Astrocyte (in vitro differentiated cells and primary cell): ENCODE data around the gene RAD51B. TPM values are rescaled to one million over a fixed set of nuclear protein-coding genes. Genes with fewer than 3 reads are reported as not detected.

Source experiments
- DNase-seq: peaks from one replicate; pipeline ENCODE4 v3.0.0-alpha.2; 2010; ENCODE audit warnings: low read depth
- FAIRE-seq: peaks from 2 replicates; lab custom pipeline; 2011; peaks lifted over from hg19 to GRCh38; lab: Jason Lieb, UNC
- H2AFZ ChIP-seq: 2 replicates; pipeline ENCODE4 v1.6.0; 2012; ENCODE audit warnings: low read depth, low read length, inconsistent platforms
- H3K27ac ChIP-seq: 2 replicates; pipeline ENCODE4 v1.5.1; 2011; ENCODE audit warnings: low read depth, low read length, inconsistent platforms
- H3K27me3 ChIP-seq: 2 replicates; pipeline ENCODE4 v1.6.0; 2011; ENCODE audit warnings: low read length, inconsistent platforms; ENCODE audit not compliant: insufficient read depth
- H3K36me3 ChIP-seq: 2 replicates; pipeline ENCODE4 v1.5.1; 2011; ENCODE audit warnings: low read length, inconsistent platforms; ENCODE audit not compliant: insufficient read depth
- H3K4me1 ChIP-seq: 2 replicates; pipeline ENCODE4 v1.5.1; 2011; ENCODE audit warnings: low read length, inconsistent platforms; ENCODE audit not compliant: insufficient read depth
- H3K4me2 ChIP-seq: 2 replicates; pipeline ENCODE4 v1.6.0; 2012; ENCODE audit warnings: low read length, inconsistent platforms
- H3K4me3 ChIP-seq: 2 replicates; pipeline ENCODE4 v1.5.1; 2011; ENCODE audit warnings: low read depth, mild to moderate bottlenecking, low read length, inconsistent platforms; ENCODE audit not compliant: insufficient read depth
- H3K79me2 ChIP-seq: 2 replicates; pipeline ENCODE4 v1.6.0; 2012; ENCODE audit warnings: mild to moderate bottlenecking, low read length, inconsistent platforms; ENCODE audit not compliant: insufficient read depth
- H3K9ac ChIP-seq: 2 replicates; pipeline ENCODE4 v1.6.0; 2012; ENCODE audit warnings: mild to moderate bottlenecking, low read length, inconsistent platforms
- H3K9me3 ChIP-seq: 2 replicates; pipeline ENCODE4 v1.5.1; 2012; ENCODE audit warnings: low read depth, mild to moderate bottlenecking, low read length, inconsistent platforms; ENCODE audit not compliant: insufficient read depth
- H4K20me1 ChIP-seq: 2 replicates; pipeline ENCODE4 v1.6.0; 2012; ENCODE audit warnings: low read length, inconsistent platforms; ENCODE audit not compliant: insufficient read depth
- H3K27ac Mint-ChIP-seq: one replicate; pipeline ENCODE4 v1.8.0; 2021; ENCODE audit warnings: mild to moderate bottlenecking, mixed read lengths; ENCODE audit not compliant: unreplicated experiment
- H3K27me3 Mint-ChIP-seq: one replicate; pipeline ENCODE4 v1.8.0; 2021; ENCODE audit warnings: low read depth, mixed read lengths; ENCODE audit not compliant: unreplicated experiment
- H3K36me3 Mint-ChIP-seq: one replicate; pipeline ENCODE4 v1.8.0; 2021; ENCODE audit warnings: low read depth, mixed read lengths; ENCODE audit not compliant: unreplicated experiment
- H3K4me1 Mint-ChIP-seq: one replicate; pipeline ENCODE4 v1.8.0; 2021; ENCODE audit warnings: low read depth, mixed read lengths; ENCODE audit not compliant: unreplicated experiment
- H3K4me3 Mint-ChIP-seq: one replicate; pipeline ENCODE4 v1.8.0; 2021; ENCODE audit warnings: mild to moderate bottlenecking, moderate library complexity, mixed read lengths; ENCODE audit not compliant: unreplicated experiment
- H3K9me3 Mint-ChIP-seq: one replicate; pipeline ENCODE4 v1.8.0; 2021; ENCODE audit warnings: mild to moderate bottlenecking, mixed read lengths; ENCODE audit not compliant: unreplicated experiment
- CTCF ChIP-seq: IDR thresholded peaks from 2 replicates; pipeline ENCODE4 v1.5.1; 2011; ENCODE audit warnings: low read depth, mild to moderate bottlenecking, inconsistent platforms, low read length, moderate library complexity; ENCODE audit not compliant: insufficient read depth
- EZH2 ChIP-seq: IDR thresholded peaks from 2 replicates; pipeline ENCODE4 v1.6.1; 2012; ENCODE audit warnings: mild to moderate bottlenecking, low read length, inconsistent platforms; ENCODE audit not compliant: insufficient read depth
- total RNA-seq: library from RNA; stranded (reverse); gene quantifications from 2 replicates; pipeline ENCODE4 v1.2.1, GENCODE V29; 2021

The RAD51B gene
- total RNA-seq, 1 donor from 2014 or later, result 10.8 TPM

DNA sequence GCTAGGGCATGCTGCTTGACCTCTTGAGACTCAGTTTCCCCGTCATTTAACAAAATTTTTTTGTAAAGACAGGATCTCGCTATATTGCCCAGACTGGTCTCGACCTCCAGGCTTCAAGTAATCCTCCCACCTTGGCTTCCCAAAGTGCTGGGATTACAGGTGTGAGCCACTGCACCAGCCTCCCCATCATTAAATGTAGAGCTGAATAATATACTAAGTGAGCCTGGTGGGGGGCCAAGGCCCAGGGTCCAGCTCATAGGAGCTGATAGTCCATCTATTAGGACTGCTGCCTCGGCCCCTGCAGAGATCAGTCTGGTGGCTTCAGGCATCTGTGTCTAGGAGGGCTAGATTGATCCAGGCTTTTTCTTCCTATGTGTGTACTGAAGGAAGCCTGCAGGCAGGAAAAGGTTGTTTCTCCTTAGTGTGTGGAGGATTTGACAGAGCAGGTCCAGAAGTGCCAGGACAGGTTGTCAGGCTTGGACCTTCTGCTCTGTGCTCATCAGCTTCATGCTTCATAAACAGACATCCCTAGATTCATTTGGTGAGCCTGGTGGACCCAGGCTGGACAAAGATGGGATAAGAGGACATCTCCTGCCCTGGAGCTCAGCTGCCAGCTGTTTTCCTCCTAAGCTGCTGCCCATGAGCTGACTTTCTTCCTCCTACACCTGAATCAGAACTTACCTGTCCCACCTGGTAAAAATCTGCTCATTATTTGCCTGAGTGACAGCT is 837.9 kb downstream of the RAD51B start:
- H3K4me1 ChIP-seq, result peaks cover 27% of the 10 kb centered on the region
- no peaks in the 10 kb centered on the region for H3K36me3 ChIP-seq
- FAIRE-seq (no peak), DNase-seq (no peak)
- no peaks in the 10 kb centered on the region for H3K79me2 ChIP-seq
- H3K36me3 Mint-ChIP-seq, result peaks cover 5% of the 10 kb centered on the region
- H3K4me1 Mint-ChIP-seq, result peaks cover 18% of the 10 kb centered on the region
- H3K4me3 Mint-ChIP-seq, result no peak overlapping the region
- H3K4me2 ChIP-seq, result no peak overlapping the region
- no peak overlapping the region for H3K27ac ChIP-seq
- H3K27ac Mint-ChIP-seq, result no peak overlapping the region
- TF ChIP-seq EZH2 (no peak), CTCF (no peak)
- no peak overlapping the region for H3K9ac ChIP-seq
- H4K20me1 ChIP-seq, result no peaks in the 10 kb centered on the region
- H3K9me3 Mint-ChIP-seq, result no peaks in the 10 kb centered on the region
- H3K4me3 ChIP-seq, result no peak overlapping the region
- H3K27me3 ChIP-seq, result no peaks in the 10 kb centered on the region
- H3K9me3 ChIP-seq, result no peaks in the 10 kb centered on the region
- no peak overlapping the region for H2AFZ ChIP-seq
- peaks cover 9% of the 10 kb centered on the region for H3K27me3 Mint-ChIP-seq

DNA sequence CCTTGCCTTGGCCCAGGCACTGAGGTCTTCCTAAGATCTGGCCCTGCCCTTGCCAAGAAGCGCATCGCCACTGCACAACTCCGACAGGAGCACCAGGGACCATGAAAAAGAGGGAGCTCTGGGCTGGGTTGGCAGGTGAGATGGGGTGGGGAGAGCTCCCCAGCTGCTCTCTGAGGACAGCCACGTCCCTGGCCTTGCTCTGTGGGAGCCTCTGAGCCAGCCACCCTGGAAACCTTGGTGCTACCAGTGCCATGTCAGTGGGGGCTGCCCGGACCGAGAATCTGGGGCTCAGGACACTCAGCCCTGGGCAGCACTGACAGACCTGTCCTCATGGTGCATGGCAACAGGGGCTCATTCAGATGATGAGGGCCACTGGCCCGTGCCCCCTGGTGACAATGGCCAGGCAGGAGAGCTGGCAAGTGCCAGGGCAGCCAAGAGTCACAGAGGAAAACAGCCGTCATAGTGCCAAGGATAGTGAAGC is 838.5 kb downstream of the RAD51B start:
- H3K27me3 Mint-ChIP-seq, result peaks cover 9% of the 10 kb centered on the region
- Histone ChIP-seq H3K4me1 (peaks cover 27% of the 10 kb centered on the region), H3K9ac (no peak overlapping the region), H3K27me3 (no peaks in the 10 kb centered on the region), H4K20me1 (no peaks in the 10 kb centered on the region), H3K27ac (no peak overlapping the region), H3K9me3 (no peaks in the 10 kb centered on the region), H3K79me2 (no peaks in the 10 kb centered on the region), H2AFZ (no peak overlapping the region), H3K36me3 (no peaks in the 10 kb centered on the region), H3K4me2 (no peak overlapping the region), H3K4me3 (no peak overlapping the region)
- H3K36me3 Mint-ChIP-seq, result peaks cover 5% of the 10 kb centered on the region
- no peak overlapping the region for H3K27ac Mint-ChIP-seq
- no peak overlapping the region for H3K4me3 Mint-ChIP-seq
- peaks cover 20% of the 10 kb centered on the region for H3K4me1 Mint-ChIP-seq
- FAIRE-seq (no peak), DNase-seq (no peak)
- TF ChIP-seq EZH2 (no peak), CTCF (no peak)
- H3K9me3 Mint-ChIP-seq, result no peaks in the 10 kb centered on the region
